ENCODE data around the gene CTPS2. TPM values are rescaled to one million over a fixed set of nuclear protein-coding genes. Genes with fewer than 3 reads are reported as not detected.
"Not testable (repeated sequence)": the region's sequence is repeated elsewhere in the genome, so short reads cannot be mapped to it uniquely, and the experiment has no call there.

Gene CTPS2
- total RNA-seq, 1 donor from 2014 or later = 5.9 TPM

GRCh38 chrX:16585486-16586376 lies 126.7 kb downstream of the CTPS2 start:
- intact Hi-C loops (cut with DNase I) = no loop called here
- DNase-seq (no peak), ATAC-seq (ENCODE audit: poor library complexity) (no peak)

GRCh38 chrX:16580004-16580797 lies 132.3 kb downstream of the CTPS2 start:
- DNase-seq; intact Hi-C loops (cut with DNase I): not testable (repeated sequence)

GRCh38 chrX:16579517-16579916 lies 133.0 kb downstream of the CTPS2 start:
- intact Hi-C loops (cut with DNase I) = no loop called here
- no peak for ATAC-seq (ENCODE audit: poor library complexity)
- DNase-seq = no peak

More at GRCh38 chrX:16580004-16580797, 132.3 kb downstream of the CTPS2 start:
- ATAC-seq (ENCODE audit: poor library complexity) = not testable (repeated sequence)

GRCh38 chrX:16578218-16578617 lies 134.3 kb downstream of the CTPS2 start:
- ATAC-seq (ENCODE audit: poor library complexity) = no peak
- no peak for DNase-seq
- intact Hi-C loops (cut with DNase I) = no loop called here

- no peak for DNase-seq
- ATAC-seq (ENCODE audit: poor library complexity) = no peak
- intact Hi-C loops (cut with DNase I) = no loop called here
These were observed 134.9 kb downstream of the CTPS2 start for GRCh38 chrX:16577483-16578029.

- DNase-seq; ATAC-seq (ENCODE audit: poor library complexity); intact Hi-C loops (cut with DNase I): not testable (repeated sequence)
These were observed 137.1 kb downstream of the CTPS2 start for GRCh38 chrX:16575388-16575787.

- intact Hi-C loops (cut with DNase I) = no loop called here
- no peak for DNase-seq
- no peak for ATAC-seq (ENCODE audit: poor library complexity)
These were observed 138.7 kb downstream of the CTPS2 start for GRCh38 chrX:16573781-16574180.

- DNase-seq (no peak), ATAC-seq (ENCODE audit: poor library complexity) (no peak)
- intact Hi-C loops (cut with DNase I) = no loop called here
These were observed 144.8 kb downstream of the CTPS2 start for GRCh38 chrX:16567681-16568080.

- intact Hi-C loops (cut with DNase I) = no loop called here
- no peak for ATAC-seq (ENCODE audit: poor library complexity)
These were observed 145.9 kb downstream of the CTPS2 start for GRCh38 chrX:16566571-16566970.

GRCh38 chrX:16560173-16560572 lies 152.3 kb downstream of the CTPS2 start:
- ATAC-seq (ENCODE audit: poor library complexity) (no peak), DNase-seq (no peak)
- intact Hi-C loops (cut with DNase I) = no loop called here

More at GRCh38 chrX:16566571-16566970, 145.9 kb downstream of the CTPS2 start:
- no peak for DNase-seq

GRCh38 chrX:16559206-16559619 lies 153.3 kb downstream of the CTPS2 start:
- intact Hi-C loops (cut with DNase I) = no loop called here
- no peak for DNase-seq
- no peak for ATAC-seq (ENCODE audit: poor library complexity)

GRCh38 chrX:16558489-16558888 lies 154.0 kb downstream of the CTPS2 start:
- intact Hi-C loops (cut with DNase I) = no loop called here
- ATAC-seq (ENCODE audit: poor library complexity) (no peak), DNase-seq (no peak)

GRCh38 chrX:16552546-16552945 lies 159.9 kb downstream of the CTPS2 start:
- ATAC-seq (ENCODE audit: poor library complexity) = no peak
- intact Hi-C loops (cut with DNase I) = no loop called here
- DNase-seq = no peak

GRCh38 chrX:16547644-16548043 lies 164.8 kb downstream of the CTPS2 start:
- ATAC-seq (ENCODE audit: poor library complexity) (no peak), DNase-seq (no peak)
- intact Hi-C loops (cut with DNase I) = no loop called here

GRCh38 chrX:16544969-16545368 lies 167.5 kb downstream of the CTPS2 start:
- intact Hi-C loops (cut with DNase I) = no loop called here
- ATAC-seq (ENCODE audit: poor library complexity) = no peak

More at GRCh38 chrX:16544969-16545368, 167.5 kb downstream of the CTPS2 start:
- no peak for DNase-seq

Small RNA genes within 50 kb of the gene (microRNA-seq; reads per million reads assigned to microRNA genes)
- not detected for gene MIR548AM

Other genes starting within 250 kb of the CTPS2 start
- gene S100G, start 62.5 kb downstream of the CTPS2 start, total RNA-seq = not detected
- 16.0 TPM for gene SYAP1, start 6.9 kb upstream of the CTPS2 start, total RNA-seq
- gene TXLNG, start 73.8 kb upstream of the CTPS2 start, total RNA-seq = 4.5 TPM
- 110 TPM for gene RBBP7, start 157.7 kb upstream of the CTPS2 start, total RNA-seq
- 11.3 TPM for gene REPS2, start 234.0 kb upstream of the CTPS2 start, total RNA-seq